ENCODE data around the gene DAPP1. TPM values are rescaled to one million over a fixed set of nuclear protein-coding genes. Genes with fewer than 3 reads are reported as not detected.
"Not testable (repeated sequence)": the region's sequence is repeated elsewhere in the genome, so short reads cannot be mapped to it uniquely, and the experiment has no call there.

DAPP1 gene
- total and polyA plus RNA-seq, 10 of the 15 experiments (the other 5 are each of a cell fraction or from before 2014, with no cell fraction given): 46.5 to 147 (median 74.2) TPM

DNA sequence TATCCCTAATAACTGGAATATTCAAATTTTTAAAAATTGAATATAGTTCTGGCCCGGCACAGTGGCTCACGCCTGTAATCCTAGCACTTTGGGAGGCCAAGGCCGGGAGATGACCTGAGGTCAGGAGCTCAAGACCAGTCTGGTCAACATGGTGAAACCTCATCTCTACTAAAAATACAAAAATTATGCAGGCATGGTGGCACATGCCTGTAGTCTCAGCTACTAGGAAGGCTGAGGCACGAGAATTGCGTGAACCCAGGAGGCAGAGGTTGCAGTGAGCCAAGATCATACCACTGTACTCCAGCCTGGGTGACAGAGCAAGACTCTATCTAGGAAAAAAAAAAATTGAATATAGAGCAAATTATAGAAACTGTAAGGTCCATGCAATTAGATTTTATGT, 13.4 kb downstream of the DAPP1 start:
- DNase-seq (ENCODE audit: low read depth, low spot score); H4K20me1 ChIP-seq (ENCODE audit: control insufficient read depth, insufficient read depth): not testable (repeated sequence)
- RAD21 ChIA-PET (ENCODE audit: unreplicated experiment): interaction anchor here (1.1 to 1.5 kb wide), 3 partner anchors 12 to 119 kb away, joined by 3 read pairs; partner anchors contain the start of gene DAPP1

DNA sequence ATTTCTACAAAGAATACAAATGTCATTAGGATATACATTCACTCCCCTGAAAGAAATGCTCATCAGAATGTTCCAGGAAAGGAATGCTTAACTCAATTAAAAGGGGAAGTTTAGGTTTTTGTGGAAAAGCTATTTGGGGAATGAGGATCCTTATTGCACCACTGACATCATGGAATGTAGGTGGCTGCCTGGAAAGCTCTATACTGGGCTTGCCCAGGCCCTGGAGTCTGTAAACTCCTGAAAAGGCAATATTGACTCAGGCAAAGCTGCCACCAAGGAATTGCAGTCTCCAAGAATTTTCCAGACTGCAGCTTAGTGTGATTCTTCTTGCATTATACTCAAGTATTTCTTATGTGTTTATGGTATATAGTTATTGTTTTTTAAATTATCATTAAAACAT, 15.7 kb downstream of the DAPP1 start:
- peaks cover 8 to 12% of the 10 kb centered on the region in 2 experiments; a peak in 3 of 4 replicates for H3K36me3 ChIP-seq (ENCODE audit: control insufficient read depth in 2 of 2, insufficient read depth in 2 of 2, low read length in 1 of 2)
- RAD21 ChIA-PET (ENCODE audit: unreplicated experiment): no interaction called here
- no peak overlapping the region for H2AFZ ChIP-seq (ENCODE audit: control insufficient read depth, low read depth, low read length)
- CTCF ChIA-PET: interaction anchor here (0.5 to 1.8 kb wide), 2 partner anchors 21 to 48 kb away, joined by 5 to 8 read pairs; no protein-coding TSS in a partner anchor
- intact Hi-C loops (cut with micrococcal nuclease; ENCODE audit: unreplicated experiment) (no loop called here), in situ Hi-C loops (cut with MboI) (loop anchor here (25.0 kb wide), 1 partner anchor 1180 kb away; no protein-coding TSS in a partner anchor)
- no peaks in the 10 kb centered on the region for H3K27me3 ChIP-seq (replicated peaks in 1 of 2; ENCODE audit: control insufficient read depth in 2 of 2, insufficient read depth in 2 of 2, low read length in 1 of 2)
- H3K9ac ChIP-seq (ENCODE audit: control insufficient read depth, insufficient read depth, low read length): no peak overlapping the region
- H3K4me1 ChIP-seq (ENCODE audit: control insufficient read depth, insufficient read depth, low read length): no peaks in the 10 kb centered on the region
- no TSS peak for BruUV-seq (replicated peaks)
- DNase-seq (ENCODE audit: low read depth, low spot score): no peak
- H3K27ac ChIP-seq (ENCODE audit: control insufficient read depth, insufficient read depth): no peak overlapping the region
- POLR2A ChIA-PET: no interaction called here
- no peaks in the 10 kb centered on the region for H4K20me1 ChIP-seq (ENCODE audit: control insufficient read depth, insufficient read depth)
- TF ChIP-seq TCF7 (IDR thresholded peaks at IDR 0.05; ENCODE audit: borderline replicate concordance) (no peak), SIX5 (IDR thresholded peaks at IDR 0.05; ENCODE audit: low read depth, low read length, severe bottlenecking) (no peak), RUNX3 (IDR thresholded peaks at IDR 0.05; ENCODE audit: low read length) (no peak), FOXM1 (IDR thresholded peaks at IDR 0.05; ENCODE audit: low read depth, low read length) (no peak), MTA2 (IDR thresholded peaks at IDR 0.05; ENCODE audit: low read depth) (no peak), SRF (IDR thresholded peaks at IDR 0.05; ENCODE audit: low read depth in 2 of 2, low read length in 2 of 2) (no peak), TARDBP (IDR thresholded peaks at IDR 0.05; ENCODE audit: borderline replicate concordance) (no peak), JUND (IDR thresholded peaks at IDR 0.05; ENCODE audit: low read depth, low read length) (no peak), SIN3A (IDR thresholded peaks at IDR 0.05; ENCODE audit: low read depth, low read length) (no peak), KLF5 (IDR thresholded peaks at IDR 0.05; ENCODE audit: partially characterized antibody) (no peak), ZNF622 (IDR thresholded peaks at IDR 0.05) (no peak), NFXL1 (IDR thresholded peaks at IDR 0.05; ENCODE audit: borderline replicate concordance) (no peak), FOXK2 (IDR thresholded peaks at IDR 0.05) (no peak), TBL1XR1 (IDR thresholded peaks at IDR 0.05; ENCODE audit: low read depth, low read length) (no peak), ZBED1 (IDR thresholded peaks at IDR 0.05; ENCODE audit: borderline replicate concordance) (no peak), EP300 (IDR thresholded peaks at IDR 0.05; ENCODE audit: borderline replicate concordance in 1 of 2, control insufficient read depth in 1 of 2, low read depth in 2 of 2, low read length in 2 of 2) (no peak), ETV6 (conservative IDR thresholded peaks at IDR 0.05 in 1 of 2, IDR thresholded peaks at IDR 0.05 in 1 of 2; ENCODE audit: borderline replicate concordance in 1 of 2, low read depth in 1 of 2) (no peak), LARP7 (IDR thresholded peaks at IDR 0.05) (no peak), PML (IDR thresholded peaks at IDR 0.05; ENCODE audit: low read length) (no peak), RCOR1 (conservative IDR thresholded peaks at IDR 0.05; ENCODE audit: low read depth, low read length) (no peak)
- SMC1A ChIA-PET (ENCODE audit: uncharacterized antibody, unreplicated experiment): interaction anchor here (3.5 kb wide), 1 partner anchor 14 kb away, joined by 23 read pairs; no protein-coding TSS in a partner anchor
- no peak for ATAC-seq
- FAIRE-seq: no peak
- no peak overlapping the region for H3K4me2 ChIP-seq (ENCODE audit: control insufficient read depth, insufficient read depth)
- peaks cover 43% of the 10 kb centered on the region for H3K79me2 ChIP-seq (ENCODE audit: control insufficient read depth, insufficient read depth, low read length)
- H3K4me3 ChIP-seq: no peak overlapping the region
- no peaks in the 10 kb centered on the region for H3K9me3 ChIP-seq (replicated peaks; ENCODE audit: control insufficient read depth, insufficient read depth, low read length)

More for the DNA sequence above, 13.4 kb downstream of the DAPP1 start:
- H3K4me1 ChIP-seq (ENCODE audit: control insufficient read depth, insufficient read depth, low read length); H3K4me2 ChIP-seq (ENCODE audit: control insufficient read depth, insufficient read depth); intact Hi-C loops (cut with micrococcal nuclease; ENCODE audit: unreplicated experiment); H2AFZ ChIP-seq (ENCODE audit: control insufficient read depth, low read depth, low read length); H3K36me3 ChIP-seq (ENCODE audit: control insufficient read depth in 2 of 2, insufficient read depth in 2 of 2, low read length in 1 of 2); BruUV-seq (replicated peaks); FAIRE-seq; H3K27me3 ChIP-seq (replicated peaks in 1 of 2; ENCODE audit: control insufficient read depth in 2 of 2, insufficient read depth in 2 of 2, low read length in 1 of 2); ATAC-seq; H3K9ac ChIP-seq (ENCODE audit: control insufficient read depth, insufficient read depth, low read length); H3K9me3 ChIP-seq (replicated peaks; ENCODE audit: control insufficient read depth, insufficient read depth, low read length); H3K27ac ChIP-seq (ENCODE audit: control insufficient read depth, insufficient read depth); H3K4me3 ChIP-seq: not testable (repeated sequence)
- in situ Hi-C loops (cut with MboI): loop anchor here (25.0 kb wide), 1 partner anchor 1182 kb away; no protein-coding TSS in a partner anchor
- POLR2A ChIA-PET: interaction anchor here (1.2 to 1.8 kb wide), 2 partner anchors 16 to 18 kb away, joined by 3 to 6 read pairs; no protein-coding TSS in a partner anchor
- 97% methylated on average over 5 of the region's 5 CpGs for WGBS (ENCODE audit: insufficient coverage, insufficient replicate concordance, low lambda C conversion rate, missing lambda C conversion rate)
- CTCF ChIA-PET: interaction anchor here (1.4 to 4.3 kb wide), 4 partner anchors 10 to 22 kb away, joined by 3 to 22 read pairs (median 6); no protein-coding TSS in a partner anchor
- H3K79me2 ChIP-seq (ENCODE audit: control insufficient read depth, insufficient read depth, low read length): peaks cover 55% of the 10 kb centered on the region
- SMC1A ChIA-PET (ENCODE audit: uncharacterized antibody, unreplicated experiment): interaction anchor here (1.0 to 4.7 kb wide), 8 partner anchors 9 to 248 kb away, joined by 3 to 41 read pairs (median 4); partner anchors contain the start of gene DAPP1
